COLO668 (cell line): ENCODE results near the gene ZNF324.

Experiments used
- DNase-seq: peaks from one replicate; lab custom pipeline; 2025; ENCODE audit not compliant: unreplicated experiment; lab: John Stamatoyannopoulos, UW

The ZNF324 gene

DNA sequence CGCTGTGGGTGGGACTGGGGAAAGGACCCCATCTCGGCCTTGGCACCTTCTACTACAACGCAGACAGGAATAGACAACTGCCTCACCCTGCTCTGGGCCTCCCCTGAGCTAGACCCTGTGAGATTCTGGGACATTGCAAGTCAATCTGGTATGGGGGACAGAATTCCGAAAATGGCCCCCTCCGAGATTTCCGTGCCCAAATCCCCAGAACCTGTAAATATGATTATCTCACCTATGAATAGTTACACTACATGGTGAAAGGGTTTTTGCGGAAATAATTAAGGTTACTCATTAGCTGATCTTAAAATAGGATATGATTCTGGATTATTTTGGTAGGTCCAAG, 53.3 kb downstream of the ZNF324 start:
- no peak for DNase-seq

DNA sequence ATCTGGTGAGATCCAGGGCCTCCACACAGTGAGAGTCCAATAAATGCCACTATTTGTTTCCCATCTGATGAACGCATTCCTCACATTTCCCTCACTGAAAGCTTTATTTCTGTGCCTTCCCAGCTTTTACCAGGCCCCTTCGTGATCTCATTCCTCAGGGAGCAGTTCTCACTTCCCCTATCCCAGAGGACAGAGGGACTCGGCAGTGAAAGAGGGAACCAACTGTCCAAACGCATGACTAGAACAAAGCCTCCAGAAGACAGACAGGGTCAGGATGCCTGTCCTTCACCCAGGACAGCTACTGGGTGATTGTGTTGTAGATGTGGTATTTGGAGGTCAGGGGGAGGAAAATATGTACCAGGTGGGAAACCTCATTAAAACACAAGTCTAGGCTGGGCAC, 54.8 kb downstream of the ZNF324 start:
- no peak for DNase-seq

DNA sequence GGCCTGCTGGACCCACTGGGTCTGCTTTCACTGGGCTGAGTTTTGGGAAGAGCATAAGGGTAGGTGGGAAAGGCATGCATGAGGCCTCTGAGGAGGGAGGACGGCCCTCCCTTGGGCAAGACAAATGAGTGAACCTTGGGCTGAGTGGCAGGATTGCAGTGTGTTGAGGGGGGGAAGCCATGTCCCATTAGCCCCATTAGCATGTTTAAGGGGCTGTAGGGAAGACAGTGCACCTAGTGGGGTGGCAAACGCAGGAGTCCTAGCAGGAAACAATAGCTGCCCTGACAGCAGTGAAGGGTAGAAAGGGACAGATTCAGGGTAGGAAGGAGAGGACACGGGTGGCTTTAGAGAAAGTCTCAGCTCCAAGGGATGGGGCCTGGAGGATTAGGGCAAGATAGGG, 55.8 kb downstream of the ZNF324 start:
- DNase-seq = no peak
